HG02852 (cell line): Measurements from ENCODE around the gene SDHB.

ENCODE experiments used
- ATAC-seq: cut with Tn5 transposase; IDR thresholded peaks from one replicate; pipeline ENCODE4 v1.9.1; 2021; ENCODE audit warnings: mild to moderate bottlenecking, moderate library complexity; ENCODE audit not compliant: unreplicated experiment

Gene SDHB

GRCh38 chr1:17046334-17046657, 7.5 kb downstream of the SDHB start:
- ATAC-seq: no peak

- ATAC-seq: no peak
Observed at GRCh38 chr1:17045634-17046333, 8.0 kb downstream of the SDHB start.

- no peak for ATAC-seq
Observed at GRCh38 chr1:17045150-17045549, 8.7 kb downstream of the SDHB start.

- no peak for ATAC-seq
Observed at GRCh38 chr1:17043676-17044075, 10.2 kb downstream of the SDHB start.

GRCh38 chr1:17040135-17040534, 13.7 kb downstream of the SDHB start:
- ATAC-seq: no peak

GRCh38 chr1:17039522-17039921, 14.3 kb downstream of the SDHB start:
- no peak for ATAC-seq

GRCh38 chr1:17033481-17033880, 20.4 kb downstream of the SDHB start:
- no peak for ATAC-seq

- ATAC-seq: no peak
Observed at GRCh38 chr1:17032741-17033140, 21.1 kb downstream of the SDHB start.

GRCh38 chr1:17031436-17031835, 22.4 kb downstream of the SDHB start:
- no peak for ATAC-seq

- no peak for ATAC-seq
Observed at GRCh38 chr1:17030206-17030605, 23.6 kb downstream of the SDHB start.

- no peak for ATAC-seq
Observed at GRCh38 chr1:17028662-17029188, 25.1 kb downstream of the SDHB start.

GRCh38 chr1:17027900-17028299, 25.9 kb downstream of the SDHB start:
- ATAC-seq: no peak

GRCh38 chr1:17027403-17027802, 26.4 kb downstream of the SDHB start:
- ATAC-seq: no peak

- ATAC-seq: no peak
Observed at GRCh38 chr1:17024721-17025120, 29.1 kb downstream of the SDHB start.

- ATAC-seq: no peak
Observed at GRCh38 chr1:17023573-17023972, 30.3 kb downstream of the SDHB start.

GRCh38 chr1:17023102-17023501, 30.7 kb downstream of the SDHB start:
- ATAC-seq: no peak

GRCh38 chr1:17021896-17022295, 31.9 kb downstream of the SDHB start:
- ATAC-seq: no peak

GRCh38 chr1:17020502-17020901, 33.3 kb downstream of the SDHB start:
- ATAC-seq: no peak

GRCh38 chr1:17018849-17019248, 35.0 kb downstream of the SDHB start:
- ATAC-seq: no peak

- ATAC-seq: no peak
Observed at GRCh38 chr1:17017435-17017834, 36.4 kb downstream of the SDHB start.

GRCh38 chr1:17016317-17016661, 37.5 kb downstream of the SDHB start:
- ATAC-seq: no peak

GRCh38 chr1:17014671-17015567, 38.9 kb downstream of the SDHB start:
- no peak for ATAC-seq
